Activated CD4-positive, alpha-beta T cell treated with anti-CD3 and anti-CD28 coated beads, Interleukin-2, Interleukin-4, amounts not matched to agents 100 ng/mL and 50 ng/mL, durations not matched to agents 16 hours and 8 hours (primary cell): ENCODE results near the gene ASB18.

Experiments
- DNase-seq: peaks from one replicate; pipeline ENCODE4 v3.0.0-alpha.2; 2020; ENCODE audit warnings: low spot score

Gene ASB18

DNA sequence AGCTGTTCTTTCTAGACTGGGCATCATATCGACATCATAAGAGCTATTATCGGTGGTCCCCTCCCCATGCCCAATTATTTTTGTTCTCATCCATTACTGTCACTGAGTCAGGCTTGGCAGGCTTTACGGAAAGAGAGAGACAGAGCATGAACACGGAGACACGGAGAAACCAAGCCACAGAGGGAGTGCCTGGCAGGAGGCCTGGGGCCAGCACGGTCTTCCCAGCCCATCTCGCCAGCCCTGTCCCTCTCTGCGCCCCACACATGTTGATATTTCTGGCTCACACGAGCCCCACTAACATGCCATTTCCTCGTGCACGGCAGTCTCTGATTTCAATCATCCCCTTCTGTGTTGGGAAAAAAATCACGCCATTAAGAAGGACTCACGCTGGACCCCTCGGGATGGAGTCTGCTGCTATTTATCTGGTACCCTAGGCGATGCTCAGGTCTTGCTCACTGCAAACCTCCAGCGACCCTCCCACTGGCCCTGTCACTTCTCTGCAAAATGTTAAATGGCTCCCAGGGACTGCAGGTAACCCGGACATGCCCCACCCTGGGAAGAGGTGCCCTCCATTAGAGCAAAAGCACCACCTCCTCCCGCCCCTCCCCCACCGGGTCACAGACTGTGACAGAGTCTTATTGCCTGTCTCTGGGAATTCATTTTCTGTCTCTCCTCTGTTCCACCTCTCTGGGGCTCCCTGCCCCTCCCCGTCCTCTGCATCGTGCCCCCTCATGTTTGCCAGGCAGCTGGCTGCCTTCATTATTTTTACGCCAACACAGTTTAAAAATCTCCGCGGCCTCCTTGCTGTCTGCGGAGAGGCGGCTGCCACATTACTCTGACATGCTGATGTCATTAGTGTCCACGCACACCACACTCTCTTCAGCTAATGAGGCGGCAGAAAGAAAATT lies 55.9 kb downstream of the ASB18 start:
- DNase-seq = no peak

DNA sequence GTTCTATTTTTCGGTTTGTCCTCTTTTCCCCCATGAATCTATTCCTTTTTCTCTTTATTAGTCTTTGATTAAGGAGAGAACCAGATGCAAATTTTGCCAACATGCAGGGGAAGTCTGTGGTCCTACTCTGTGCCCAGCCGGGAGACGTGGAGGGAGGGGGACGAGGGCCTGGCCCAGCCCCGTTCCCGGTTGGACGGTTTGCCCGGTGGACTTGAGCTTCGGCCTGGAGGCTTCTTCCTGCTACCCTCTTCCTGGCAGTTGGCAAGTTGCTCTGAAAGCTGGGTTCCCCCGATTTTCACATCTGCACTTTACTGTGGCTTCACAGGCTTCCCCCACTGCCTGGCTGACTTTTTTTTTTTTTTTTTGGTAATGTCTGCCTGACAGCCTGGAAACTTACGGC lies 56.7 kb downstream of the ASB18 start:
- no peak for DNase-seq

DNA sequence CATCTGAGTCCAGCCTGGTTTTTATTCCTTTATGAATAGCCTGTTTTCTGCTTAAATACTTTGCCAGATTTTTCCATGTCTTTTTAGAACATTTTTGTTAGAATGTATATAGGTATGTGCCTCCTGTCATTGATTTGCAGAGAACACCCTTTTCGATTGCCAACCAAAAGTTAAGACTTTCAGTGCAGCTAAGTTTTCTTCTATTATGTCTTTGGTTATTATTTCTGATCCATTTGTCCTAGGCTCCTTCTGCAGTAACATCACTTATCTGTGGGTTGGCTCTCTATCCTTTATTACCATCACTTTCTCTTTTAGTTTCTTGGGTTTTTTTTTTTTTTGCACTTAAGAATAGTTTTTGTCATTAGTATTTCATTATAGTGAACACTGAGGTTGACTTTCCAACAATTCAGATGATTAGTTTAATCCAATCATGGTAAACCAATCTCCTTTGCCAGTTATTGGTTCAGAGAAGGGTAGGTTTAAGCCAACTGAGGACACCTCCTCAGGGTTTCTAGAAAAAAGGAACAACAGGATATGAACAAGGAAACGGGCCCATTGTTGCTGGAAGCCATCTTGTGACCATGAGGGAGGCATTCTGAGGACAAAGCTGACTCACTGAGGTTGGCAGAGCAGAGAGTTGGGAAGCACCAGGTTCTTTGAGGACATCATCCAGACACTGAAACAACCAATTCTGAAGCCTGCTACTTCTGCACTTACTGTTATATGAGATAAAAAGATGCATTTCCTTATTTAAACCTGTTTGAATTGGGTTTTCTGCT lies 58.1 kb downstream of the ASB18 start:
- no peak for DNase-seq

DNA sequence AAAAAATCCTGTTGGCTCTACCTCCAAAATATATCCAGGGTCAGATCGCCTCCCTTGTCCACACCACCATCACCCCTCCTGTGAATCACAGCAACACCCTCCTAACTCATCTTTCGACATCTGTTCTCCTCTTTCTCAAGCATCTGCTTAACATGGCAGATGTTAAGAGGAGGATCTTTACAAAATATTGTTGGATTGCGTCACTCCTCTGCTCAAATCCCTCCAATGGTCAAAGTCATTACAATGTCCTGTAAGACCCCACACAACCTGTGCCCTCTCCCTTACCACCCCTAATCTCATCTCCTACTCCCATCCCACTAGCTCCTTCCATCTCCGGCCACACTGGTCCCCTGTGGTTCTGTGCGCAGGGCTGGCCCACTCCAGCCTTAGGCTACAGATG lies 59.3 kb downstream of the ASB18 start:
- DNase-seq = no peak

DNA sequence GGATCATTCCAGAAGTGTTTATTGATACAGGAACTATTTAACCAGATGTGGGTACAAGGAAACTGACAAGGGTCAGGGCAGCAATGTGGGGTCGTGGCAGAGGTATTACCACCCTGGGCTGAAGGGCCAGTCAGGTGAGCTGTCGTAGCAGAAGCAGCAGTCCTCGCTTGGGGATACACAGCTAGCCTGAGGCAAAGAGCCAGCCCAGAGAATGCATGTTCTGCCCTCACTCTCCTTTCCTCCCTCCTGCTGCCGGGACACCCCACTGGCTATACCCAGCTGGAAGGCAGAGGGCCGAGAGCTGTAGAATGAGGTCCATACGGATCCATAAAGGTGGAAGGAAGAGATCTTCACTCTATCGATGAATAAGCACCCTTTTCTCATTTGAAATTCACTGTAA lies 63.8 kb downstream of the ASB18 start:
- DNase-seq = no peak

DNA sequence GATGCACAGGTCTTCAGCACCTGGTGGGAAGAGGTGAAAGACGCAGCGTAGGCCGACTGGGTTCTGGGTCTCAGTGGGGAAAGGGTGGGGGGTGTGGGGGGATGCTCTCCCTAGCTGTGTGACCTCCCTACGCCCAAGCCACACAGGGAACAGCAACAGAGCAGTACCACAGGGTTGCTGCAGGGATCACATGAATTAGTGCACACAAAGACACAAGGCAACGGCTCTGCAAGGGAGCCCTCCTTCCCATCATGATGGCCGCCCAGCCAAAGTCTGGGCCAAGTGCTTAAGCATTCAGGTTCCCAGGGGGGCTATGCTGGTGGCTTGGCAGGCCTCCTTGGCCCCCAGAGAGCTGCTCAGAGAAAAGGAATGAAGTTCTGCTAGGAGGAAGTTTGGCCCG lies 67.8 kb downstream of the ASB18 start:
- DNase-seq = no peak

DNA sequence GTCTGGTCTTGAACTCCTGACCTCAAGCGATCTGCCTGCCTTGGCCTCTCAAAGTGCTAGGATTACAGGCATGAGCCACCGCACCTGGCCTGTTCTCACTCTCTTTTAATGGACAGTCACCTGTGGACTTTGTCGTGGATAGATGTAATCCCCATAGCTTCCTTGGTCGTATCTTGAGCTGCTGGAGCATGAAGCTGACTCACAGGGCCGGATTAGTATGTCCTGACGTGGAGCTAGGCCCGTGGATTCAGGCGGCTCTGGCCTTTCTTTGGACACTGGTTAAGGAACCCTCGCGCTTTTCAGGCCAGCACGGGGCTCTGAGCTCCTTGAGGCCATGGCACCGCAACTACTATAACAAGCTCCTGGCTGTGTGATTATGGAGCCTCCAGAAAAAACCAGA lies 68.5 kb downstream of the ASB18 start:
- DNase-seq = no peak

DNA sequence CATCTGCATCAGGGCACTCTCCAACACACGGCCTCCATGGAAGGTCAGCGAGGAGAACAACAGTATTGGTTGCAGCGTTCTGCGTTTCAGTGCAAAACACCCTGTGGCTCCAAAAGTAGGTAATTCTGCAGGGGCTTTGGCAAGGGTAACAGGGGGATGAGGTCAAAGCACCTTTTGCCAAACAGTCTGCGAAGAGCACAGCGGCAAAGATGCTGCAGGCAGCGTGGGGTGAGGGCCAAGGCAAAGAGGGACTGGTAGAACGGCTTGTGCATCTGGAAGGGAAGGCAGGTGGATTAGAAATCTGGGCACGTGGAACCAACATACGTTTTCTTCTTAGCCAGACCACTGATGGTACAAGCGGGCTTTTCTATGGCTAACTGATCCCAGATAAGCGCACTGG lies 69.4 kb downstream of the ASB18 start:
- no peak for DNase-seq

DNA sequence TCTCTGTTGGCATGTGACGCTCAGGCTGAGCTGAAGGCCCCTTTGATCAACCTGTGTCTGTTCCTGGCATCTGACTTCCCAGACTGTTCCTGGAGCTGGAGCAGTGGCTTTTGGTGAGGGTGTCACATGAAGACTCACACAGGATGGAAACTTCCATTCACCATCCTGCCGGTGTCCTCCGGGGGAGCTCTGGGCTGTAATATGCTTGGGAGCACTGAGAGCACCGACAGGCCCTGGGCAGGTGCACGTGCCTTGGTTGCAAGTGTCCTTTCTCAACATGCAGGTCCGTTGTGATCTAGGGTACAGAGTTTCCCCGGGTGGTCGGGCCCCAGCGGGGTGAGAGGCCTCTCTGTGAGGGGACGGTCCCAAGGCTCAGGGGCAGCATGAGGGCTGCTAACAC lies 71.2 kb downstream of the ASB18 start:
- DNase-seq = no peak

DNA sequence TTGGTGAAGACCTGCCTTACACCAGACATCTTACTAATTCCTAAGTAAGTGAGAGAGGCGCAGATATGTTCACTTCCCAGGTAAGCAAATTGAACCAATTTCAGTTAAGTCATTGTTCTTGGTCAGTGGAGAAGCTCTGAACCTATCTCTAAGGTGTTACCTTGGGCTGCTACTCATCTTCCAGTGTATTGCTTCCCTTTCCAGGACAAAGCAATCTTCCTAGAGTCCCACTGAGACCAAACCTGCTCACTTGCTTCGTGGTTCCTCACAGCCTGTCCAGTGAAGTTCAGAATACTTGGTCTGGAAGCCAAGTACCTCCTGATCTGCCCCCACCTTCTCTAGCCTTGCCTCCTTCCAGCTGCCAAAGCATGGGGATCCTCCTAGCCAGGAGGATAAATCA lies 73.5 kb downstream of the ASB18 start:
- DNase-seq = no peak

DNA sequence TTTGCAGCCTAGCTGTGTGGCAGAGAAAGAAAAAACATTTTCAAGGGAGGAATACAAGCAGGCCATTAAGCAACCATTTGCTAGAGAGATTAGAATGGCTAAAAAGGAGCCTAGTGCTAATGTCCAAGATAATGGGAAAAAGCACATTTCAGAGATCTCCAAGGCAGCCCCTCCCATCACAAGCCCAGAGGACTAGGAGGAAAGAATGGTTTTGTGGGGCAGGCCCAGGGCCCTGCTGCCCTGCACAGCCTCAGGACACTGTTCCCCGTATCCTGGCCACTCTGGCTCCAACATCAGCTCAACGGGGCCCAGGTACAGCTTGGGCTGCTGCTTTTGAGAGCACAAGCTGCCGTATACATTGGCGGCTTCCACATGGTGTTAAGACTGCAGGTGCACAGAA lies 79.5 kb downstream of the ASB18 start:
- DNase-seq = no peak

DNA sequence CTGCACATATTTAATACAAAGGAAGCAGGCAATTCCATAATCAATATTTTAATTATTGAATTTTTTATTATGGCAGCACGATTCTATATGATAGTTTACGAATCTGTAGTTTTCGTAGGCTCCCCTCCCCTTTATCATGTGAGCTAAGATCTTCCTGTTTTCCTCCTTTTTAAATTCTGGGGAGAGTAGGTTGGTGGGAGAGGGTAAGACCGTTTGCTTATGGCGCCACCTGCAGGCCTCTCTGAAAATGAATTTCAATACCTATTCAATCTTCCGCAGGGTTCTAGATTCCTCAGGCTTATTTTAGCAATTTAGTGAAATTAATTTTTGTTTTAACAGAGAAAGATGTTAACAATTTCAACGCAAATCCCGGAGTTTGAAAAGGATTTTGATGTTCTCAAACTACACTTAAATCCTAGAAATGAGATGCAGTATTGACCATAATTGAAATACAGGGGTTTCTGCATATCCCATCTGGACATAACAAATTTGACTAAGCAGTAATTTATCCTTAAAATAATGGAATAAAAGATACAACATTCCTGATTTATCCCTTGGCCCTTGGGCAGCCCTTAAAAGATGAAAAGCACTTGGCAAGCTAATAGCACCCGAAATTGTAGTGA lies 83.3 kb downstream of the ASB18 start:
- peak; percentile 45 for DNase-seq

DNA sequence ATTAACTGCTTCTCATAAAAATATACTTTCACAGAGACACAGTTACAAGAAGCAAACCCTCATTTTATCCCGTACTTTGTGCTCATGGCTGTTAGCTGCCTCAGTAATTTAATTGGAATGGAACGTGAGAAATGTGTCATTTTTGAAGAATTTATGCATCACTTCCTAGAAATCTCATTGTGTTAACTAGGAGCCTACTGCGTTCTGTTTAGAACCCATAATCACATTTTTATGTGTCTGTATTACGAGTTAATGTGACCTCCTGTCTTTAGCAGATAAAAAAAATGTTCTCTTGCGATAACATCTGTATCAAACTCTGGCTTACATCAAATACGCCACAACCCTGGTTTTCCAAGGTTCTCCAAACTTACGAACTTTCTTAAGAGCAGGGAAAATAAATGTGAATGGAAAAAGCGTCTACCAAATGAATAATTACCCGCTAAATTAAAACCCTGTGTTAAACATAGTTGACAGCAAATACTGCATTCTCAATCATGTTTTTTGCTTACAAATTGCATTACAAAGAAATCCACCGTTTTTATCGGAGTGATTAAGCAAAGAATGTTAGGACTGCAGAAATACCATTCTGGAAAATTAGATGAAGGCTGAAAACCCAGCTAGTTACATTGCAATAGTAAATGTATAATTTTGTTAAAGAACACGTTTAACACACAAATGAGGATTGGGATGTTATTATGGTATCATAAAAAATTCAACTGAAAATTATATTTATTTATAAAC lies 84.0 kb downstream of the ASB18 start:
- DNase-seq = no peak

DNA sequence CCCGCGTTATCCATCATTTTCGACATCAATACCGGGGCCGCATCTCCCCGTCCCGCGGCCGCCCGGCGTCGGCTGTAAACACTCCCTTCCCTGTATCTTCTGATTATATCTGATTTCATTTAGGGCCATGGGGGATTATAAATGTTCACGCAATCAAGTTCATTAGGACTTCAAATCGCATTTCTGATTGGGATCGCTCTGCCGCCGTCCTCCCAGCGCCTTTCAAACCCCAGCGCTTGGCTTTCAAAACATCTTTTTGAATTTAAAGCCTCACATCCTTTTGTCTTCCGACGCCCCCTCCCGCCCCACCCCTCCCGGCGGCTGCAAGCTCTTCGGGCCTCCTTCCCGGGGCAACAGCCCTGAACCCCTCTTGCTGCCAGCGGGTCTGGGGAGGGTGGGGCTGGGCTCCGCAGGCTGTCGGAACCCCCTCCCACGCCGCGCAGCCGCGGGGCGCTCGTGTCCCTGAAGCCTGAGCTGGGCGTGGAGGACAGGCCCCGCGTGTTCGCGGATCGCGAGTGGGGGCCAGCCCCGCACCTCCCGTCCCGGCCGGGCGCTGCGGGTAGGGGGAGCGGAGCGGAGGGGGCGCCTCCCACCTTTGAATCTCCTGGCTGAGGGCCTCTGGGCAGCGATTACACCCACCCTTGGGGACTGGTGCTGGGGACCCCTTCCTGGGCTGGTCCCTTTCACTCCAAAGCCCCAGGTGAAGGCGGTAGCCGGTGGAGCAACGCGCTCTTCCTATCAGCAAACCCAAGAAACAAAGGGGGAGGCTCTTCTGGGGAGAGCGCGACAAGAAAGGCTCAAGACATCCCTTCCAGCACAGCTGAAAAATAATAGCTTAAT lies 84.8 kb downstream of the ASB18 start:
- DNase-seq = no peak

DNA sequence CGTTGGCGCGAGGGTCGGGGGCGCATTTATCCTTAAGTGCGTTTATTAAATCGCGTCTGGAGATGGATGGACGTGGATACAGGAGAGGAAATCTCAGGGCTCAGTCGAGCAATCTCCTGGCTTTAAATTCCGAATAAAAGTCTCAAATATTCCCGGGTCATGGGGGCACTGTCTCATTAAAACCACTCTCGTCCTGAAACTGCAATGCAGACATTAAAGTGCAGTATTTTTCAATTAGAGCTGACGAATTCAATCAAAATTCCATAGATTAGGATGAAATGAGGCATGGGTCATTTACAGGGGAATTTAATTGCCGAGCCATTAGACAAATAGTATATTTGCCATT lies 85.3 kb downstream of the ASB18 start:
- DNase-seq = no peak

DNA sequence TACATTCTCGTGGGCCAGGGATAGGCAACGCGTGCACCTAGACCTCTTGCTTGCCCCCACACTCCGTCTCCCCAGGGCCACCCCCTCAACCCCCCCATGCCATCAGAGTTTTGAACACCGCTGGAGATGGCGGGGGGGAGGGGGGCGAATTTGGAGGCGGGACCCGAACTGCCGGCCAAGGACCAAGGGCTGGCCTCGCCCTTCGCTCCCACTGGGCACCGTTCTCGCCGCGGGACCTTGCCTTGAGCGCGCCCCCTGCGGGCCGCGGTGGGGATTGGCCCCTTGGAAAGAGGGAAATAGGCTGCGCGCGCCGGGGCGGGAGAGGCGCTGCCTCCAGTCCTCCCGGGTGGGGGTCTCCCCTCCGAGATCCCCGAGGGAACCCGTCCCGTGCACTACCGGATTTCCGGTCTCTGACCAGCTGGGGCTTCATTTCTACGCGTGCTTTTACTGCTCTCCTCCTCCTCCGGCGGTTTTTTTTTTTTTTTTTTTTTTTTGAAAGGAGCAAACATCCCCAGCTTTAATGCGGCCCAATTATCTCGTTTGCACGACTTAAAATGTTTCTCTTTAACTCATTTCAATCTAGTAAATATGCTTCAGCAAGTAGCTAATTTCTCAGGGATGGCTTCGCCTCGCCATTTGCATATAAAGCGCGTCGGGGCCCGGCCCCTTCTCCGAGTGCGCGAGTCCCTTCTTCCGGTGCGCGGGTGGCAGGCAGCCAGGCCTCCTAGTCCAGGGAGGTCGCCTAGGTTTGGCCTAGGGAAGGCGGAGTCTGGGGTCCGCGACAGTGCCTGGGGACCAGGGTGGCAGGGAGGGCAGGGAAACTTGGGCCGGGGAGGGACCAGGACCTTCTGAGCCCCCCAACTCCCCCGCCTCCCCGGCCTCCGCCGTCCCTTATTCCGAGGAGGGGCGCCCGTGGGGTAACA lies 86.0 kb downstream of the ASB18 start:
- peak; percentile 38 for DNase-seq

DNA sequence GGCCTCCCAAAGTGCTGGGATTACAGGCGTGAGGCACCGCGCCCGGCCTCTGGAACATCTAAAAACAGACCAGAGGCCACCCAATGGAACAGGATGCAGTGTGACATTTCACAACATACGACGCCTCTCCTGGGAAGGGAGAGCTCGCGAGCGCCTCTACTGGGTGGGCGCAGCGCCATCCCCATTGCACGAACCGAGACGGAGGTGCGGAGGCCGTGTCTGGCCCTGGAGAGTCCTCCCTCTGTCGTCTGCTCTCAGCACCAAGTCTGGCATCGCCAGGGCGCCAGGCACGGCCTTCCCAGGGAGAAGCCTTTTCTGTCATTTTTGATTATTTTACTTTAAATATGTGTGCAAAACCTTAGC lies 86.6 kb downstream of the ASB18 start:
- DNase-seq = peak; percentile 47

DNA sequence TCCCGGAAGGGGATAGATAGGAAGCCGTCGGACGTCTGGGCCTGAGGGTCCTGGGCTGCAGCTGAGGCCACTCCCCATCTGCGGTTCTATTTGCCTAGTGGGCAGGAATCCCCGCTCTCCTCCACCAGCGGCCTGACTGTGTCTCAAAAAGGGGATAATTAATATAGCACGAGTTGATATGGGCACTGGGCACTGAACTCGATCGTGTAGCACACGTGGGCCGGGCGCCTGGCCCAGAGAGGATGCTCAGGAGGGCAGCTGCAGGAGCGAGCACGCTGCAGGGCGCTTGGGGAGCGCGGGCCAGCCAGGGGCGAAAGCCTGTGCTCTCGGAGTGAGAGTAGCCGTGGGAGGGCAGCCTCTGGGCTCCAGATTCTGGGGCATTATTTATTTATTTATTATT lies 87.3 kb downstream of the ASB18 start:
- DNase-seq = no peak

DNA sequence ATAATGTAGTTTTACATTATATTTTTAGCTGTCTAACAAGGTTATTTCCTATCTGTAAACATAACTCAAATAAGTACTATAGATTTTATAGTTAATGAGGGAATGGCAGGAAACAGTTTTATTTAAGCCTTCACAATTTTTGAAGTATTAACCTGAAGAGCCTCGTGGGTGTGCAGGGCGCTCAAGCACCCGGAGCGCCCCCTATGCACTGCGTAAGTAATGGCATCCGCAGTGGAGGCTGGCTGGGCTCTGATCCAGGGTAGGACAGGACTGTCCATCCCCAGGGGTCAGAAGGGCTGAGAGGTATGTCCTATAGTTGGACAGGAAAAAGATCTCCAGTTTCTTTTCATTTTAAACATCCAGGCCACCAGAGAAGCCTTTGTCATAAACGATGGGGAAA lies 87.8 kb downstream of the ASB18 start:
- DNase-seq = peak; percentile 11

DNA sequence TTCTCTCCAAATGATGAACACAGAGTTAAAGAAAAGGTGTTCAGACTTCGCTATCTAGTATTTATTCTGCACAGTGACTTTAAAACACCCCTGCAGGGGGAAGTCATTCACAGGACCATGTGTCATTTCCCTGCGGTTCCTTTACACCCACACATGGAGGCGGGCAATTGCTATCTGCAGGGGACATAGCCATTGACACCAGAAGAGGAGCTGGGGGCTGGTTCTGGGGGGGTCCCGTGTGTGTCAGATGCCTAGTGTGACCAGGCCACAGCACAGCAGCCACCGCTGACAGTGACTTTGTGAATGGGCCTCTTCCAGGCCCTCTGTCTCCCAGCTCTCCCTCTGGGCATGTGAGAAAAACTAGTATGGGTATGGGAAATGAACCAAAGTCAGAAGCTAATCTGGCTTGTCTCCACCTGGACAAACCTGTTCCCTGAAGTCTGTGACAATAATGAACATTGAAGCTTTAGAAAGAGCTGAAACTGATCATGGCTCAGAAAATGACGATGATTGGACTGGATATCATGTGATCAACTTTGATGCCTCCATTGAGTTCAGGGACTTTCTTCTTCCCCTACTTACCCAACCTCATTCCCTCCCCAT lies 88.6 kb downstream of the ASB18 start:
- DNase-seq = no peak
